GM19467 (cell line): ENCODE results near the gene RPS19BP1.
"Not testable (repeated sequence)": the region's sequence is repeated elsewhere in the genome, so short reads cannot be mapped to it uniquely, and the experiment has no call there.

Source experiments
- ATAC-seq: cut with Tn5 transposase; IDR thresholded peaks from one replicate; pipeline ENCODE4 v1.9.1; 2021; ENCODE audit warnings: mild to moderate bottlenecking, moderate library complexity; ENCODE audit not compliant: unreplicated experiment

RPS19BP1 gene

GRCh38 chr22:39528681-39529486, 3.7 kb downstream of the RPS19BP1 start:
- ATAC-seq: no peak

- ATAC-seq: no peak
These were observed 4.4 kb downstream of the RPS19BP1 start for GRCh38 chr22:39528080-39528661.

- no peak for ATAC-seq
These were observed 5.0 kb downstream of the RPS19BP1 start for GRCh38 chr22:39527481-39527961.

- no peak for ATAC-seq
These were observed 5.8 kb downstream of the RPS19BP1 start for GRCh38 chr22:39526736-39527171.

- ATAC-seq: no peak
These were observed 6.9 kb downstream of the RPS19BP1 start for GRCh38 chr22:39525658-39525975.

GRCh38 chr22:39524753-39525657, 7.5 kb downstream of the RPS19BP1 start:
- no peak for ATAC-seq

- no peak for ATAC-seq
These were observed 8.3 kb downstream of the RPS19BP1 start for GRCh38 chr22:39524089-39524752.

GRCh38 chr22:39522567-39523300, 9.8 kb downstream of the RPS19BP1 start:
- no peak for ATAC-seq

GRCh38 chr22:39522091-39522490, 10.5 kb downstream of the RPS19BP1 start:
- not testable (repeated sequence) for ATAC-seq

GRCh38 chr22:39521106-39521885, 11.3 kb downstream of the RPS19BP1 start:
- ATAC-seq: not testable (repeated sequence)

- ATAC-seq: peak; percentile 39
These were observed 12.1 kb downstream of the RPS19BP1 start, which contains the start of gene ATF4 for GRCh38 chr22:39520226-39521105. Gene ATF4 (plus strand): TSS chr22:39520562. CDS start chr22:39521446, 884 bp downstream.

GRCh38 chr22:39519681-39520225, 12.8 kb downstream of the RPS19BP1 start:
- peak; percentile 62 for ATAC-seq

- ATAC-seq: no peak
These were observed 13.4 kb downstream of the RPS19BP1 start for GRCh38 chr22:39518996-39519680.

GRCh38 chr22:39518144-39518786, 14.3 kb downstream of the RPS19BP1 start:
- no peak for ATAC-seq

GRCh38 chr22:39517470-39517869, 15.1 kb downstream of the RPS19BP1 start:
- ATAC-seq: no peak

GRCh38 chr22:39515266-39516050, 17.1 kb downstream of the RPS19BP1 start:
- no peak for ATAC-seq
